HG03442 (cell line): Measurements from ENCODE around the gene MXRA7.
"Not testable (repeated sequence)": the region's sequence is repeated elsewhere in the genome, so short reads cannot be mapped to it uniquely, and the experiment has no call there.

ENCODE experiments used
- ATAC-seq: cut with Tn5 transposase; IDR thresholded peaks from one replicate; pipeline ENCODE4 v1.9.1; 2021; ENCODE audit warnings: mild to moderate bottlenecking, moderate library complexity; ENCODE audit not compliant: unreplicated experiment

MXRA7 gene

DNA sequence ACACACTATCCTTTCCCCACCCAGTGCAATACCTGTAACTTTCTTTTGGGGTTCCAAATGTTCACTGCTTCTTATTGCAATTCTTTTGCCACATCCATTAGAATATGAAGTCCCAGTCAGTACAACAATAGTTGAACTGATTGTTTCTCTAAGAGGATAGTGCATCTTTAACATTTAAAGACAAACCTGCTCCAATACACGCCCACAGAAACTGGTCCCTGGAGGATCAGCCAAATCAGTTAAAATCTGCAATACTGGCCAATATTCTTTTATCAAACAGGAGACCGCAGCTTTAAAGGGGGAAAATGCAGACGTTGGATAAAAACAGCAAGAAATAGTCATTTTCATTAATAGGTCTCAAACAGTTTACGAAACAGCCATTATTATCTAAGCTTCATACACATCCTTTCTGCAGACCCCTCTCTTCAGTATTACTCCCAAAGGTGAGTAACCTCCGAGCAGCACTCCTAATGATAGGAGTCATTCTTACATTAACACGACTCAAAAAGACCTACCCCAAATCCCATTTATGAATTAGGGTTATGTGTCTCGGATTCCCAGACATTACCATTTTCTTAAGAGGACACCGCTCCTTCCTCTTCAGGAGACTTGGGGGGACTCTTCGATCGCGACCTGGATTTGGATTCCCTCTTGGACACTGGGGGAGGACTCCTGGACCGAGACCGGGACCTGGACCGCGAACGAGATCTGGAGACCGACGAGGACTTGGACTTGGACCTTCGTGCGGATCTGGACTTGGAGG is 25.0 kb upstream of the MXRA7 start:
- ATAC-seq: no peak

GRCh38 chr17:76735006-76735405 is 24.2 kb upstream of the MXRA7 start:
- ATAC-seq: no peak

- ATAC-seq: no peak
Observed at GRCh38 chr17:76734080-76734840, 23.5 kb upstream of the MXRA7 start.

GRCh38 chr17:76733618-76733957 is 22.8 kb upstream of the MXRA7 start:
- ATAC-seq: no peak

GRCh38 chr17:76732734-76733617 is 22.2 kb upstream of the MXRA7 start:
- no peak for ATAC-seq

DNA sequence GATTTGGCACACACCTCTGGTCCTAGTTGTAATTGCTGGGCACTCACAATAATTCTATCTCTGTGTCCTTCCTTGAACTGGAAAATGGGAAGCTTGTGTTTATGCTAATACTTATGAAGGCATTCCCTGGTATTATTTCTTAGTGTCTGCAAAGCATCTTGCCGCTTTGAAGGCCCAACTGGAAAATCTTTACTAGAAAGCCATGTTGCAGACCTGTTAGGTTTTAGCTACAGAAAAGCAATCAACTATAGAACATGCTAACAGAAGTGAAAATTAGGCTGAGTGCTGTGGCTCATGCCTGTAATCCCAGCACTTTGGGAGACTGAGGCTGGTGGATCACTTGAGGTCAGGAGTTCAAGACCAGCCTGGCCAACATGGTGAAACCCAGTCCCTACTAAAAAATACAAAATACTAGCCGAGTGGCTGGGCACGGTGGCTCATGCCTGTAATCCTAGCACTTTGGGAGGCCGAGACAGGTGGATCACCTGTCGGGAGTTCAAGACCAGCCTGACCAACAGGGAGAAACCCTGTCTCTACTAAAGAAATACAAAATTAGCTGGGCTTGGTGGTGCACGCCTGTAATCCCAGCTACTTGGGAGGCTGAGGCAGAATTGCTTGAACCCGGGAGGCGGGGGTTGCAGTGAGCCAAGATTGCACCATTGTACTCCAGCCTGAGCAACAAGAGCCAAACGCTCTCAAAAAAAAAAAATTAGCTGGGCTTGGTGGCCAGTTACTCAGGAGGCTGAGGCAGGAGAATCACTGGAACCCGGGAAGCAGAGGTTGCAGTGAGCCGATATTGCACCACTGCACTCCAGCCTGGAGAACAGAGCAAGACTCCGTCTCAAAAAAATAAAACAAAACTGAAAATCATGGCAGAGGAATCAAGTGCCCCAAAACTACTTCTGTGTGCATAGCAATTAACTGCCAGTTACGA is 21.3 kb upstream of the MXRA7 start:
- not testable (repeated sequence) for ATAC-seq

DNA sequence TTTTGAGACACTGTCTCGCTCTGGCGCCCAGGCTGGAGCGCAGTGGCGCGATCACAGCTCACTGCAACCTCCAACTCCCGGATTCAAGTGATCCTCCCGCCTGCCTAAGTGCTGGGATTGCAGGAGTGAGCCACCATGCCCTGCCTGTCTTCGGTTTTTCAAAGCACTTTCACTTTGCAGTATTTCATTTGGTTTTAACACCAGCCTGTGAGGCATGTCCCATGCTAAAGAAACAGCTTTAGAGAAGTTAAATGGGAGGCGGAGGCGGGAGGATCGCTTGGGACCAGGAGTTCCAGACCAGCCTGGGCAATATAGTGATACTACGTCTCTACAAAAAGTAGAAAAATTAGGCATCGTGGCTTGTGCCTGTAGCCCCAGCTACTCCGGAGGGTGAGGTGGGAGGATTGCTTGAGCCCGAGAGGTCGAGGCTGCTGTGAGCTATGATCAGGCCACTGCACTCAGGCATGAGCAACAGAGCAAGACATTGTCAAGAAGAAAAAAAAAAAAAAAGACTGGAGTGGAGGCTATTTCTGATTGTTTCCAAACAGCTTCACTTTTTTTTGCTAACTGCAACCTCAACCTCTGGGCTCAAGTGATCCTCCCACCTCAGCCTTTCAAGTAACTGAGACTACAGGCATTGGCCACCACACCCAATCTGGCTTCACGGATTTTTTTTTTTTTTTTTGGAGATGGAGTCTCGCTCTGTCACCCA is 17.1 kb upstream of the MXRA7 start:
- ATAC-seq: no peak

DNA sequence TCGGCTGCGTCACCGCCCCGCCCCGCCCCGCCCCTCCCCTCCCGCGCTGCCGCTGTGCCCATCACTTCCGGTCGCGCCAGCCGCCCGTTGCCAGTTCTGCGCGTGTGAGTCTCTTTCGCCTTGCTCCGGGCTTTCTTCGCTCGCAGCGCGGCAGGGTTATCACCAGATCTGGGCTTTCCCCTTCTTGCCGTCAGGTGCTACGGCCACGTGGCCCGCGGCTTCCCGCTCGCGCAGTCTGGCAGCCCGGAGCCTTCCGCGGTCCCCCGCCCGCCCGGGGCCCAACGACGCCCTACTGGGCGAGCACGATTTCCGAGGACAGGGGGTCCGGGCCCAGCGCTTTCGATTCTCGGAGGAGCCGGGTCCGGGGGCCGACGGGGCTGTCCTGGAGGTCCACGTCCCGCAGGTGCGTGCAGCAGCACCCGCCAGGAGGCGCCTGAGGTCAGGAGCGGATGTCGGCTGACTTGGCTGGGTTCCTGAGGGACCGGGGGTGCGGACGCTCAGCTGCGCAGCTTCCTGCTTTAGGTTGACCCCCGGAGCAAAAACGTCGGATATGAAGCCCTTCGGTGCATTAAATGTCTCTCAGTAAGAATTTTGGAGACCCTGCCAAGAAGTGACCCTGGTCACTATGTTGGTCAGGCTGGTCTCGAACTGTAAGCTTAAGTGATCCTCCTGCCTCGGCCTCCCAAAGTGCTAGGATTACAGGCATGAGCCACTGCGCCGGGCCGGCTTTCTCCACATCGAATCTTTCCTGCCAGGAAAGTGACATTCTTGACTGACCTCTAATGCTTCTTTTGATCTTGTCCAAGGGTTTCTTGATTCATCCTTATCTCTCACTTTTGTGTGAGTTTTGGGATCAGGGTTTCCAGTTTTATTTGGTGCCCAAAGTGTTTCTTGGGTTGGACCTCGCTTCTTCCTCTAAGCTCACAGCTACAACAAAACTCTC is 16.3 kb upstream of the MXRA7 start, which contains the start of gene METTL23:
Gene METTL23 (plus strand): TSS at position 64 of the 943 bp plus-strand sequence. CDS start 2,872 bp downstream, outside the sequence.
- ATAC-seq: peak; percentile 41

GRCh38 chr17:76726231-76726775 is 15.5 kb upstream of the MXRA7 start, which contains the start of gene JMJD6:
Gene JMJD6, minus strand, starts transcription at chr17:76726606. Its CDS starts 131 bp downstream, at chr17:76726475.
- ATAC-seq: peak; percentile 68

DNA sequence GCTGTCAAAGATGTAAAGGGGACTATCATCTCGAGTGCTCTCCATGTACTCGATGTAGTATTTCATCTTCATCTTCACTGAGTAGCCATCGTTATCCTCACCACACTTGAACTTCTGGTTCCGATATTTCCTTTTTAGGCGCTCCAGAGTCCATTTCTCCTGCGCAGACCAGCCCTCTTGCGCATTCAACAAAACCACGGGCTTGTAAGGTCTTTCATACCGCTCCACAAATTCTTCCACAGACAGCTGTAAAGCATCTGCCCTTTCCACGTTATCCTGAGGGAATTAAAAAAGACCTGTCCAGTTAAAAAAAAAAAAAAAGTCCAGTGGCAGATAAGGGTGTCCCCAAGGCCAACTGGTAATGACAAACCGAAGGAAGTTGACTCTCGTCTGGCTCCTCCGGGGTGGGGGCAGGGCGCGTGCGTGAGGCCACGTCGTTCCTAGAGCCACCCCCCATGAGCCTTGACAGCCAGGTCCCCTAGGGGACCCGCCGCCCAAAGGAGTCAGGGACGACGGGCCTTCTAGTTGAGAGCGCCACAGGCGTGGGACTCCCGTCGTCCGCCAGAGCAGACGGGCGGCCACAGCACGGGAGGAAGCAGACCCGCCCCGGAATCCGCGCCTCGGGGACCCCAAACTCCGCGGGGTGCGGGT is 14.9 kb upstream of the MXRA7 start:
- peak; percentile 22 for ATAC-seq

- ATAC-seq: no peak
Observed at GRCh38 chr17:76723812-76724211, 13.0 kb upstream of the MXRA7 start.

- not testable (repeated sequence) for ATAC-seq
Observed at GRCh38 chr17:76722977-76723376, 12.2 kb upstream of the MXRA7 start.

GRCh38 chr17:76722279-76722678 is 11.5 kb upstream of the MXRA7 start:
- no peak for ATAC-seq

- no peak for ATAC-seq
Observed at GRCh38 chr17:76721463-76721862, 10.7 kb upstream of the MXRA7 start.

DNA sequence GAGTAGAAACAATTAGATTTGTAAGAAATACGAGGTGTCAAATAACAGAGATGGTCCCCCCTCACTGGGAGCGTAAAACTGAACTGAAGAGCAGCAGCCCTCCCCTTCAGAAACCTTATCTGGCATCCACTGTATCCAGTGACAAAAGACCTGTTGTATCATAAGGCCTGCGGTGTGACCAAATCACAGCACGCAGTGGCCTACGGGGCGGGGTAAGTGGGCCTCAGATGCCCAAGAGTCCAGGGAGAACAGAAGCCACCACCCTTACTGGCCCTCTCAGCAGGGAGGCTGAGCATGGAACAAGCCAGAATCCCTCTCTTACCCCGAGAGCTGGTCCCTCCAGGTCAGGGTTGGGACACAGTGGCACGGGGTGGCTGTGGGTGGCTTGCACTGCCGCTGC is 10.2 kb upstream of the MXRA7 start:
- ATAC-seq: no peak

- ATAC-seq: no peak
Observed at GRCh38 chr17:76720211-76720610, 9.4 kb upstream of the MXRA7 start.

- no peak for ATAC-seq
Observed at GRCh38 chr17:76718516-76718915, 7.8 kb upstream of the MXRA7 start.

DNA sequence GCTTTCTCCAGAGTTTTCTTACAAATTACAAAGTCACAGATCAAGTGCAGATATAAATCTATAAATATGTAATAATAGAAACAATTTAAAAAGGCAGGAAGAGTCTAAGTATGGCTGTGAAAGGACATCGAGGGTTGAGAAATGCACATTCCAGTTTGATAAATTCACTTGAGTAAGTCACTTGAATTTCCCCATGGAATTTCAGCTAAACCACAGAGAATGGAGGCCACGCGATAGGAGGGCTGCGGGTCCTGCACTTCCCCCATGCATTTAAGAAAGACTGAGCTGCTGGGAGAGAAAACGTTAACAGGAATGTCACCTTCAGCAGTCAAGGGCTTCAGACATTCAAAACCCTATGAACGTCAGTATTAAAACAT is 6.1 kb upstream of the MXRA7 start:
- no peak for ATAC-seq
